ENCODE measurements around the gene BEAN1.
A peak's percentile ranks its signal among the peaks of the same experiment; 100 is the strongest.

The BEAN1 gene

DNA sequence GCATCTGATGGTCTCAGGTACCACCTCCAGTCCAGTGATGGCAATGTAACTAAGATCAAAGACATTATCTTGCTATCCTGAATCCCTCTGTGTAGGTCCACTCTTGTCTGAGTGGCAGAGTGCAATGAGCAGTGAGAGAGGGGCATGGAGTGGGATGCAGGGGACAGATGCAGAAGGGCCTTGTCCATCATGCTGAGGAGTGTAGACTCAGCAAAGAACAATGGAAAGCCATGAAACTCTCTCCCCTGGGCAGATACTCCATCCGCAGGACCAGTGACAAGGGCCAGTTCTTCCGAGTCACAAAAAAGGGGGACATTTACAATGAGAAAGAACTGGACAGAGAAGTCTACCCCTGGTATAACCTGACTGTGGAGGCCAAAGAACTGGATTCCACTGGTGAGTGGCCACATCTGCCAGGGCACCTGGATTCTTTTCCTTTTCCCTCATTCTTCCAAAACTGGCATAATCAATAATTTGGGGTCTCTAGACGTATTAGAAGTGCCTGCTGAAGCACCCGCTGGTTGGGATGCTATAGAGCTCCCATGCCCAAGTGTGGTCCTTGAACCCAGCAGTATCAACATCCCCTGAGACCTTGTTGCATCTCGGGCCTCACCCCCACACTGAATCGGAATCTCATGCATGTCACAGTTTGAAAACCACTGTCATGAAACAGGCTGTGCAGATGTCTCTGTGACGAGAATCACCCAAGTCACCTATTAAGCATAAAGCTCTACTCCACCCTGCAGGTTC lies 31.1 kb upstream of the BEAN1 start:
- no peak for DNase-seq (ENCODE audit: low read depth)

DNA sequence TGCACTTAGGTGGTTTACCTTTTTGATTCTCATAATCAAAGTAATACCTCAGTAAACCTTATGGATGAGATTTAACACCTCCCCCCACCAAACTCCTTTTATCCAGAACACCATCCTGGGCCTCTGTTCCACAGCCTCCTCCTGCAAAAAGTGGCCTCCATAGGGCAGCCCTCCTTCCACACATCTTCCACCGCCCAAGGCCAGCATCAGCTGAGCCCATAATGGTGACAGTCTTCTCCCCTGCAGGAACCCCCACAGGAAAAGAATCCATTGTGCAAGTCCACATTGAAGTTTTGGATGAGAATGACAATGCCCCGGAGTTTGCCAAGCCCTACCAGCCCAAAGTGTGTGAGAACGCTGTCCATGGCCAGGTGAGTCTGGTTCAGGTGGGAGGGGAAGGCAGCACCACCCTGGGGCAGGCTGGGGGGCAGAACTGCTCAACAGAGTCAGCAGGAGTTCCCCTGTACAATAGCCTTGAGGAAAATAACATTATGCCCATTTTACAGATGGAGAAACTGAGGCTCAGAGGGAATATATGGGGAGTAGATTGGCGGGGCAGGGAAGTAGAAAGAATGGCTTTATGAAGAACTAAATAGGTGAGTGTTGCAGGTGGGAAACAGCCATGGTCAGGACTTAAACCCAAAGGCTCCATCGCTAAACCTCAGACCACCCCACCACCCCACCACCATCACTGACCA lies 29.2 kb upstream of the BEAN1 start:
- no peak for DNase-seq (ENCODE audit: low read depth)

DNA sequence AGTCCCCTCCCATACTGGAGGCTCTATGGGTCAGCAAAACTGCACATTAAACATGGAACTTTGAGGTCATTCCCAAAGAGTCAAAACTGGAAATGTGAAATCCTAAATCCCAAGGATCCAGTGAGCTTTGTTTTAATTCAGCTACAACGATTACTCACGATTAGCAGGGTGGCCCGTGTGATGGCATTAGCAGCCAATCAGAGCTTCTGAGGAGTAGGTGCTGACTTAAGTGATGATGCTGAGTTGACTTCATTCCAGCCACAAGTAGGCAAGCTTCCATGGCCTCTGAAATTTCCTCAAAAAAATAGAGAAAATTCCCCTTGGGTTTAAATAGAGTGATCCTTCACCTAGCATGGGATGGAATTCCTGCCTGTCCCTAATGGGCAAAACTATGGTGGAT lies 28.1 kb upstream of the BEAN1 start:
- DNase-seq (ENCODE audit: low read depth) = no peak

DNA sequence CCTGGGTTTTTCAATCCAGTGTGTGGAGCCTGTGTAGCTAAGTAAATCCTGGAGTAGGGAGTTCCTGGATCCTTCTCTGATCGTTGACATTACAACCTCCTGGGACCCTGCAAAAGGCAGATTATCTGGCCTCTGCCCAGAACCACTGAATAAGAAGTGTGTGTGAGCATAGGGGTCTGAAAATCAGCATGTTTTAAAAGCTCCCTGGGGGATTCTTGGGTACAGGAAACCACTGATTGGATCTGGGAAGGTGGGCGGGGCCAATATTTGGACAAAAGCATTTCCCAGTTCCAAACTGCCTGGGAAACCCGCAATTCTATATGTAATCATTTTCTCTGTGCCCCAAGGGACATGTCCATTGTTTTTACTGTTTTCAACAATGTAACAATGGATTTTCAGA lies 27.2 kb upstream of the BEAN1 start:
- DNase-seq (ENCODE audit: low read depth) = no peak

DNA sequence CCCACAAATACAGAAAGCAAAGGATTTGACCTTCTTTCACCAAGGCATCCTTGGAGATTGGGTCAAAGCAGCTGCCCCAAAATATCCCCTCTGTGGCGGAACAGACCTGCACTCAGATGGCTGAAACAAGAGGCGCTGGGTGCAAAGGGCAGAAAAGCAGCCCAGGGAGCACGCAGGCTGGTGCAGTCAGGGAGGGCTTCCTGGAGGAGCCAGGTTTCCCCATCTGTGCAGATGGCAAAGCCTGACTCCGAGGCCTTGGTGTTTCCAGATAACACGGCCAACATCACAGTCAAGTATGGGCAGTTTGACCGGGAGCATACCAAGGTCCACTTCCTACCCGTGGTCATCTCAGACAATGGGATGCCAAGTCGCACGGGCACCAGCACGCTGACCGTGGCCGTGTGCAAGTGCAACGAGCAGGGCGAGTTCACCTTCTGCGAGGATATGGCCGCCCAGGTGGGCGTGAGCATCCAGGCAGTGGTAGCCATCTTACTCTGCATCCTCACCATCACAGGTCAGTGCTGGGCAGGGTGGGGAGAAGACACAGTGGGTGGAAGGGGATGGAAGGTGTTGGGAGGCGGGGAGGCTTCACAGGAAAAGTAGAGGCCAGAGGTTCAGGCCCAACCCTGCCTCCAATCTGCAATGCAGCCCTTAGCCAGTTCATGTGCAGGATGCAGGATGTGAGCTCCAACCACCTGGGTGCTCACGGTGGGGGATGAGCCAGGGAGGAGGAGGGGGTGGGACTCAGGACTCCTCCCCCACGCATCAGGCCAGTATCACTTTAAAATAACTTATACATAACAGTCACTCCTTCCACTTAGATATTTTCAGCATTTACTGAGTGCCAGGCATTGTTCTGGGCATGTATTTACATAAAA lies 26.4 kb upstream of the BEAN1 start:
- no peak for DNase-seq (ENCODE audit: low read depth)

DNA sequence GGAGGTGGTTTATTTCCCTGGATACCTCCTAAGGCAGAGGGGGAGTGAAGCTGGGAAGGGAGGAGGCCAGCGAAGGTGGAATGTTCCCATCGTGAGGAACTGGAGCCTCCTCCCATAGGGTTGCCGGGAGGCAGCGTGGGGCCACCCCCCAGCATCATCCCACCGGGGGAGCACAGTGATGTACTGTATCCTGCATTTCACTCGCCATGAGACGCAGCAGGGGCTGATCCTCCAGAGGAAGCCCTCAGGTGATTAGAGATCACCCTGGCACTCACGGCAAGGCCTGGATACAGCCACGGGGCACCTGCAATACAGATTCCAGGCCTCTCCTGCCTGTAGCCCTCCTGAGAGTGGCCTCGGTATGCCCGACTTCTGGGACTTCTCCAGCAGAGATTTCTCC lies 25.5 kb upstream of the BEAN1 start:
- no peak for DNase-seq (ENCODE audit: low read depth)

DNA sequence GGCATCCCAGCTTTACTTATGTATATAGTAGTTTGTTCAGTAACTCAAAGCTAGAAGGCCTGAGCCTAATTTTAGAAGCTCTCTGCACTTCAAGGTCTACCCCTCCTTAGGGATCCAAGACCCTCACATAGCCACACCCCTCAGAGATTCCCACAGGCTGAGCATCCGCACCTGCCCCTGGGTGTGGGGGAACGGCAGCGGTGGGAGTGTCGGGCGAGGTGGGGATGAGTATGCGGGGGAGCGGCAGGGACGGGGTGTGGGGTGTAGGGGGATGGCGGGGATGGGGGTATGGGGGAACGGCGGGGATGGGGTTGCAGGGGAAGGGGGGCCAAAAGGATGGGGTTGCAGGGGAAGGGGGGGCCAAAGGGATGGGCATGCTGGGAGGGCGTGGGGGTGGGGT lies 24.9 kb upstream of the BEAN1 start:
- DNase-seq (ENCODE audit: low read depth) = no peak

DNA sequence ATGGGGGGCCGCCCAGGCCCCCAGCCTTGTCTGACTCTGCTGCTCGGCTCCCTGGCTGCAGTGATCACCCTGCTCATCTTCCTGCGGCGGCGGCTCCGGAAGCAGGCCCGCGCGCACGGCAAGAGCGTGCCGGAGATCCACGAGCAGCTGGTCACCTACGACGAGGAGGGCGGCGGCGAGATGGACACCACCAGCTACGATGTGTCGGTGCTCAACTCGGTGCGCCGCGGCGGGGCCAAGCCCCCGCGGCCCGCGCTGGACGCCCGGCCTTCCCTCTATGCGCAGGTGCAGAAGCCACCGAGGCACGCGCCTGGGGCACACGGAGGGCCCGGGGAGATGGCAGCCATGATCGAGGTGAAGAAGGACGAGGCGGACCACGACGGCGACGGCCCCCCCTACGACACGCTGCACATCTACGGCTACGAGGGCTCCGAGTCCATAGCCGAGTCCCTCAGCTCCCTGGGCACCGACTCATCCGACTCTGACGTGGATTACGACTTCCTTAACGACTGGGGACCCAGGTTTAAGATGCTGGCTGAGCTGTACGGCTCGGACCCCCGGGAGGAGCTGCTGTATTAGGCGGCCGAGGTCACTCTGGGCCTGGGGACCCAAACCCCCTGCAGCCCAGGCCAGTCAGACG lies 24.4 kb upstream of the BEAN1 start:
- no peak for DNase-seq (ENCODE audit: low read depth)

GRCh38 chr16:66403531-66404145 lies 23.5 kb upstream of the BEAN1 start:
- no peak for DNase-seq (ENCODE audit: low read depth)

DNA sequence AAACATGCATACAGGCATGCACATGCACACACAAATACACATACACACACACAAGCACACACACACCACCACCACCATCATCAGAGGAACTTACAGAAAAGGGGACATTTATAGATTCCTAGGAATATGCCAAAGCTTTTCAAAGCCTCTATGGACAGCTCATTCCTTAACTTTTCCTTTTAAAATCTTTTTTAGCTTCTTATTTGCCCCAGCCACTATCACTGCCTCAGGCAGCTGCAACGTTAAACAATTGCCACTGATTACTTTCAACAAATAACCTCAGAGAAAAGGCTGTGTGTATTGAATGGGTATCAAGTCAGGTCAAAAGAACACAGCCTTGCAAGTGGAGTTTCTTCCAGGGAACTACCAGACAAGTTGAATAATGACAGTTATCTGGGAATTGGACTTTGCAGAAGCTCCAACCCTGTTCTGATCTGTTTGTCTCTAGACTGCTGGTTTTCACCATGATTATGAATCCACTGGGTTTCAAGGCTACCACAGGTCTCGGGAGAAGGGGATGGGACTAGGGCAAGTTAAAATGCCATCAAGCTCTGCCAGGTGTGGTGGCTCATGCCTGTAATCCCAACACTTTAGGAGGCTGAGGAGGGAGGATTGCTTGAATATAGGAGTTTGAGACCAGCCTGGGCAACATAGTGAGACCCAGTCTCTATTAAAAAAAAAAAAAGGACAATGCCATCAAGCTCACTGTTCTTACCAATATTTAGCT lies 21.9 kb upstream of the BEAN1 start:
- no peak for DNase-seq (ENCODE audit: low read depth)

DNA sequence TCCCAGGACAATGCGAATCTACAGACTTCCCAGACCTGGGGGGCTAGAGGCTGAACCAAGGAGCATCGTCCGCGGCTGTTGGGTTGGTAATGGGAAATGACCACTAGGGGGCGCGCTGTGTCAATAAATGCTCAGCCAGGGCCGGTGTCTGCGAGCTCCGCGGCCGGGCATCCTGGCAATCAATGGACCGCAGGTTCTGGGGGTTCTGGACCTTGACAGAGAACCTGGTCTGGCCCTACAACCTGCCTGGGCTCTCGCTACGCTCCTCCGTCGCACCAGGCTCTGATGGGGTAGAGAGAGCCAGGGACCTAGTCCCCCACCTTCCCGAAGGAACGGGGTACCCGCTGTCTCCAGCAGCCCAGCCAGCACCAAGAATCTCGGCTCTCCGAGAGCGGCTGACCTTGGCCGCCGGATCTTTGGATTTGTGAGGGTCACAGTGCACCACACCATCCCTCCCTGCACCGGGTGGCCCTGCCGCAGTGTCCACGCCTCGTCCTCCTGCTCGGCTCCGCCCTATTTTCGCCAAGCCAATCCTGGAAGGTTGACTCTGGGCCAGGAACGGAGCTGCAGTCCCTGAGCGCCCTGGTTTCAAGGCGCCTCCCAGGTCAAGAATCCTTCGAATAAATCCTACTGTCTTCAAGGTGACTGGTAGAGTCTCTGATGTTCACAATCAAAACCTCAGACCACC lies 20.4 kb upstream of the BEAN1 start:
- DNase-seq (ENCODE audit: low read depth) = peak; percentile 49

- peak; percentile 74 for DNase-seq (ENCODE audit: low read depth)
Measured at GRCh38 chr16:66408163-66409048, 18.7 kb upstream of the BEAN1 start.

- peak; percentile 26 for DNase-seq (ENCODE audit: low read depth)
Measured at GRCh38 chr16:66409156-66409555, 17.9 kb upstream of the BEAN1 start.

GRCh38 chr16:66412182-66412581 lies 14.9 kb upstream of the BEAN1 start:
- no peak for DNase-seq (ENCODE audit: low read depth)

DNA sequence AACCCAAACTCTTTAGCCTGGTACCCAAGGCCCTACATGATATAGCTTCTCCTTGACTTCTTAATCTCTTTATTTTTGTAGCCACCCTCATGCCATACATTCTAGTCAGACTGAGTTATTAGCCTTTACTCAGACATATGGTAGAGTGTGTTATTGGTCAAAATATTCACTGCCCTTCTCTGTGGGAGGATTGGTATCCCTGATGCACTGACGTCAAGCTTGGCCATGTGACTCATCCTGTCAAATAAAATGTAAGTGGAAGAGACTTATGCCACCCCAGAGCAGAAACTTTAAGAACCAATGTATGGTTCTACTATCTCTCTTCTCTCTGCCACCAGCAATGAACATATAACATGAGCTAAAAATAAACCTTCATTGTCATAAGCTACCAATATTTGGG lies 12.2 kb upstream of the BEAN1 start:
- DNase-seq (ENCODE audit: low read depth) = peak; percentile 34

DNA sequence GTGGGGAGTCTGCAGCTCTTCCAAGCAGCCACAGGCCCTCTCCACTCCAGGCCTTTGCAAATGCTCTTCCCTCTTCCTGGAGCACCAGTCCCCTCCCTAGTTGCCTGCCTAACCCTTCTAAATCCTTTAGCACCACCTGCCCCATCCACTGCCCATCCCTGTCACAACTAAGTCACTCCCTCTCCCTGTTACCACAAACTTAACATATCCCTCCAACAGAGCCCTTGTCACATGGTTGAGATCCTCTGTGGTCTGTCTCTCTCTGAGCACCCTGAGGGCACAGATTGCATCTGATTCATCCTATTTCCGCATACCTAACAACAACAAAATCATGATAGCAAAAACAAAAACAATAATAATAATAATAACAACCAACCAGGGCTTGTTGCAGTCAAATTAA lies 11.0 kb upstream of the BEAN1 start:
- DNase-seq (ENCODE audit: low read depth) = no peak

- peak; percentile 88 for DNase-seq (ENCODE audit: low read depth)
Measured at GRCh38 chr16:66416939-66417700, 10.0 kb upstream of the BEAN1 start.

GRCh38 chr16:66418165-66418962 lies 8.7 kb upstream of the BEAN1 start:
- DNase-seq (ENCODE audit: low read depth) = no peak
